ENCODE data around the gene TSEN54.
A peak's percentile ranks its signal among the peaks of the same experiment; 100 is the strongest.
"Not testable (repeated sequence)": the region's sequence is repeated elsewhere in the genome, so short reads cannot be mapped to it uniquely, and the experiment has no call there.

The TSEN54 gene

DNA sequence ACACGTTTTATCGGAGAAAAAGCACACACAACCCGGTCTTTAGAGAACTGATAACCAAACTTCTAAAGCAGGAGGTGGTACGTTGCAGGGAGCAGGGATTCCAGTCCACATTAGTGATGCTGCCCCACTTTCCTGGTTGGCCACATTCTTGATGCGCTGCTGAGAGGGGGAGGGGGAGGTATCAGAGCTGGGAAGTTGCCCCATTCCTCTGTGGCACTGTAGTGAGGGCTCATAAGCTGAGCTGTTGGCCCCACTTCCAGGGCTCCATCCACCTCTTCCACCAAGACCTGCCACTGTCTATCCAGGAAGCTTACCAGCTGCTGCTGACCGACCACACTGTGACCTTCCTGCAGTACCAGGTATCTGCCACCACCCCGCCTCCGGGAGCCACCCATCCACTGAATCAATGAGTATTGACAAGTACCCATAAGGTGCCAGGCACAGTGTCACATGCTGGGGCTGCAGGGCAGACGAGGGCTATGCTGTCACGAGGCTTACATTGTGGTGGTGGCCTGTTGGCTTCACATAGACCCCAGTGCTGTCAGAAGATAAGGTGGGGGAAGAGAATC, 1.1 kb downstream of the TSEN54 start:
- Mint-ChIP-seq H3K4me3 (peak overlapping the region; percentile 76), H3K9me3 (no peaks in the 10 kb centered on the region), H3K27ac (peak overlapping the region; percentile 79), H3K36me3 (peaks cover 46% of the 10 kb centered on the region), H3K4me1 (peaks cover 22% of the 10 kb centered on the region)
- DNase-seq (ENCODE audit: low spot score in 2 of 2): peak in 1 of 2 donors; percentile 75
- peak; percentile 4 for ATAC-seq

DNA sequence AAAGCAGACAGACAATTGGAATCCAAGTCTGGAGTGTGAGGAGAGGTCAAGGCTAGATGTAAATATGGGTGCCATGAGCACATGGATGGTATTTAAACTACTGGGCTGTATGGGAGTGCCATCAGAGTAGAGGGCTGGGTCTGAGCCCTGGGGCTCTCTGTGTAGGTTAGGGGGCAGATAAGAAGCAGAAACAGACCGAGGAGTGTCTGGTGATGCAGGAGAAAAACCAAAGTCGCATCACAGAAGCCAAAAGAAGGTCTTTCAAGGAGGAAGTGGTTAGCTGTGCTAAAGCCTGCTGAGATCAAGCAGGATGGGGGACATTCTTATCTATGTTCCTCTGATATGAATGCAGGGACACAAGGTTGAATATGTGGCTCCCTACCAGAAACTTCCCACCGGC, 1.9 kb downstream of the TSEN54 start:
- peaks cover 54% of the 10 kb centered on the region for H3K36me3 Mint-ChIP-seq
- peak; percentile 36 for ATAC-seq
- peak overlapping the region; percentile 76 for H3K4me3 Mint-ChIP-seq
- H3K27ac Mint-ChIP-seq: peak overlapping the region; percentile 79
- H3K9me3 Mint-ChIP-seq: no peaks in the 10 kb centered on the region
- H3K4me1 Mint-ChIP-seq: peaks cover 22% of the 10 kb centered on the region
- no peak for DNase-seq (ENCODE audit: low spot score in 2 of 2)

DNA sequence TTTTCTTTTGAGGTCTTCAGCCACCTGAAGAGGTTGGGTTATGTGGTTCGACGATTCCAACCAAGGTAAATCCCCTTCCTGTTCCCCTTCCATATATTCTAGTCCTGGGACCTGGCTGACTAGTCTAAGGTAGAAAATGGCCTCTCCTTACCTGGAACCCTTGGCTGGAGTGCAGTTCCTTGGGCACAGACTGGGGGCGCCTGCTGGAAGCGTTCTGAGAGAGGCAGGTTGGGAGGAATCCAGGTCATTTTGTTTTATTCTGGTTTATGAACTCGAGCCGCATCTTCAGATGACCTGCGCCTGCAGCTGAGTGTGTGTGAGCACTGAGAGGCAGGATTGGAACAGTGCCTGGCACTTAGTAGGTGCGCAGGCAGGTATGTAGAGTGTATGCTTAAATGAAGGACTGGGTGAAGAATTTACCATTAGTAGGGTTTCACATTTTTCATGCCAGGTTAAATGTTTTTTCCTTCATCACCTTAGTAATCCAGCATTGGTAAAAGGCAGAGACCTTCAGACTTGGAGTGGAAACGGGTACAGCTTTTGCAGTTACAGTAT, 2.7 kb downstream of the TSEN54 start:
- DNase-seq (ENCODE audit: low spot score in 2 of 2) (no peak), ATAC-seq (no peak)
- Mint-ChIP-seq H3K27ac (peak overlapping the region; percentile 79), H3K4me3 (peak overlapping the region; percentile 76), H3K36me3 (peaks cover 58% of the 10 kb centered on the region), H3K4me1 (peaks cover 22% of the 10 kb centered on the region), H3K9me3 (no peaks in the 10 kb centered on the region)

DNA sequence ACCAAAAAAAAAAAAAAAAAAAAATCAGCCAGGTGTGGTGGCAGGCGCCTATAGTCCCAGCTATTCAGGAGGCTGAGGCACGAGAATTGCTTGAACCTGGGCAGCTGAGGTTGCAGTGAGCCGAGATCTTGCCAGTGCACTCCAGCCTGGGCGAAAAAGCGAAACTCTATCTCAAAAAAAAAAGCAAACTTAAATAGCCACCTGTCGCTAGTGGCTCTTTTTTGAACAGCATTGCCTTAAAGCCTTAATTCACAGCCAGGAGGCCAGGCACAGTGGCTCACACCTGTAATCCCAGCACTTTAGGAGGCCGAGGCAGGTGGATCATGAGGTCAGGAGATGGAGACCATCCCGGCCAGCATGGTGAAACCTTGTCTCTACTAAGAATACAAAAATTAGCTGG, 4.1 kb downstream of the TSEN54 start:
- peaks cover 22% of the 10 kb centered on the region for H3K4me1 Mint-ChIP-seq
- H3K36me3 Mint-ChIP-seq: peaks cover 63% of the 10 kb centered on the region

DNA sequence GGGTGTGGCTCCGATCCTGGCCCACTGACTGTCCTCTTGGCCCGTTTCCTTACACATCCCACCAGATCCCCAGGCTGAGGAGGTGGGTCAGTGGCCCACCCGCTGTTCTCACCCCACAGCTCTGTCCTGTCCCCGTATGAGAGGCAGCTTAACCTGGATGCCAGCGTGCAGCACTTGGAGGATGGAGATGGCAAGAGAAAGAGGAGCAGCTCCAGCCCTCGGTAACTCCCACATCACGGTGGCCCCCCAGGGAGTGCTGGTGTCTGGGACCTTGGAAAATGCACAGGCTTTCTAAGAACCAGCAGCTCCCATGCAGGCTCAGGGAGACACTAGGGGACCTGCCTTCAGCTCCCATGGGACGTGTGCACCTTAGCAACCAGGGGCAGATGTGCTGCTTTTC, 5.0 kb downstream of the TSEN54 start:
- ATAC-seq: no peak
- Mint-ChIP-seq H3K4me3 (no peak overlapping the region), H3K36me3 (peaks cover 63% of the 10 kb centered on the region), H3K9me3 (no peaks in the 10 kb centered on the region), H3K4me1 (peaks cover 24% of the 10 kb centered on the region), H3K27ac (no peak overlapping the region)
- DNase-seq (ENCODE audit: low spot score in 2 of 2): no peak

More for the DNA sequence above, 4.1 kb downstream of the TSEN54 start:
- H3K4me3 Mint-ChIP-seq; H3K9me3 Mint-ChIP-seq; ATAC-seq; H3K27ac Mint-ChIP-seq; DNase-seq (ENCODE audit: low spot score in 2 of 2): not testable (repeated sequence)

DNA sequence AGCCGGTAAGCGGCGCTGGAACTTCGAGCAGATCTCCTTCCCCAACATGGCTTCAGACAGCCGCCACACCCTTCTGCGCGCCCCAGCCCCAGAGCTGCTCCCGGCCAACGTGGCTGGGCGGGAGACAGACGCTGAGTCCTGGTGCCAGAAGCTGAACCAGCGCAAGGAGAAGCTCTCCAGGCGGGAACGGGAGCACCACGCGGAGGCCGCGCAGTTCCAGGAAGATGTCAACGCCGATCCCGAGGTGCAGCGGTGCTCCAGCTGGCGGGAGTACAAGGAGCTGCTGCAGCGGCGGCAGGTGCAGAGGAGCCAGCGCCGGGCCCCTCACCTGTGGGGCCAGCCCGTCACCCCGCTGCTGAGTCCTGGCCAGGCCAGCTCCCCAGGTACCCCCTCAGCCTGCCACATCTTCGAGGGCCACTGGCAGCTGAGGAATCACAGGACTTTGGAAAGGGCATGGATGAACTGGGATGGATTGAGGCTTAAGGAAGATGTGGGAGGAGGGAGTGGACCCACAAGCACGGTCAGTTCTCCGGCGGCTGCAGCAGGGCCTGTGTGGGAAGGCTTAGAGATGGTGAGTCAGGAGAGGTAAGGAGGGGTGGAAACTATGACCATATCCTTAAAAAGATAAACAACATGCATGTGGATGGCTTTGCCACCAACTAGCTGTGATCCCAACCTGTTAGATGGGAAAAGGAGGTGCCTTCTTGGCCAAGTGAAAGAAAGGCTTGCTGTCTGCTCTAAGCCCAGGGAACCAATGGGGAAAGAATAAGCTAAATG, 5.8 kb downstream of the TSEN54 start:
- Mint-ChIP-seq H3K9me3 (no peaks in the 10 kb centered on the region), H3K4me1 (peaks cover 27% of the 10 kb centered on the region), H3K36me3 (peaks cover 63% of the 10 kb centered on the region), H3K4me3 (no peak overlapping the region), H3K27ac (no peak overlapping the region)
- DNase-seq (ENCODE audit: low spot score in 2 of 2) (no peak), ATAC-seq (no peak)

DNA sequence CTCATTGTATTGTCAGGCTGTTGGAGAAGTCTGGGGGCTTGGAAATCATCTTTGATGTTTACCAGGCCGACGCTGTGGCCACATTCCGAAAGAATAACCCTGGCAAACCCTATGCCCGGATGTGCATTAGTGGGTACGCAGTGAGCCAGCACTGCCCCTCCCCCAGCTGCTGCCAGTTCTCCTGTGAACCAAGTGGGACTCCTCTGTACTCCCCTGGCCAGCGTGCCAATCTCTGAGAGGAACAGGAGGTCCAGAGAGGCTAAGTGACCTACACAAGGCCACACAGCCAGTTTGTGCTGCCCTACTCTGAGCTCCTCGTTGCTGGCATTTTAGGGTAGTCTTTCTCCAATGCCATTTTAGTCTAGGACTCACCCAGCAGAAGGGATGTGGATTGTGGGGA, 7.3 kb downstream of the TSEN54 start:
- Mint-ChIP-seq H3K4me3 (no peak overlapping the region), H3K36me3 (peaks cover 59% of the 10 kb centered on the region), H3K9me3 (no peaks in the 10 kb centered on the region)

DNA sequence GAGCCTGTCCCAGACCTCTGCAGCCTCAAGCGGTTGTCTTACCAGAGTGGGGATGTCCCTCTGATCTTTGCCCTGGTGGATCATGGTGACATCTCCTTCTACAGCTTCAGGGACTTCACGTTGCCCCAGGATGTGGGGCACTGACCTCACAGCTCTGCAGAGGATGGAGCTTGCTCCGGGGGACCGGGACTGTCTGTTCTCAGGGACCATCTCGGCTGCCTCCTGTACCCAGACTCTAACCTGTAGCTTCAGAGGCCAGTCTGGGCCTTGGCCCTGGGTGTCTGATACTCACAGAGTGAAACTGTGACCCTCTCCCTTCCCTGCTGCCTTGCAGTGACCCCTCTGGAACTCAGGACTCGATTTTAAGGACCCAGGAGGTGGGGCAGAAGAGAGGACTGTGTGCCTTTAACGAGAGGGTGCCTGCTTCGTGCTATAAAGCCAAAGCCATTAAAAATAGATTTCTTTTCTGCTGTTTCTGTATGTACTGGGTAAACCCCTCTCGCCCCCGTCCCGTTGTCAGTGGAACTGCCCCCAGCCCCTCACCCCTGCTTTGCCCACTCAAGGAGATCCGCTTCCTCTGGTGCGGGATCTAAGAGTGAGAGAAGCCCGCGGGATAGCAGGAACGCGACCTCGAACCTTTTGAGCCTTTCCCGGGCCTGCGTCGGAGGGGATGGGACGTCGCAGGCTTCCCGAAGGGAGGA, 8.1 kb downstream of the TSEN54 start:
- Mint-ChIP-seq H3K27ac (no peak overlapping the region), H3K4me3 (peak overlapping the region; percentile 78), H3K4me1 (peaks cover 9% of the 10 kb centered on the region), H3K9me3 (no peaks in the 10 kb centered on the region), H3K36me3 (peaks cover 51% of the 10 kb centered on the region)
- no peak for DNase-seq (ENCODE audit: low spot score in 2 of 2)
- no peak for ATAC-seq

More for the DNA sequence above, 7.3 kb downstream of the TSEN54 start:
- no peak for DNase-seq (ENCODE audit: low spot score in 2 of 2)
- Mint-ChIP-seq H3K4me1 (peaks cover 12% of the 10 kb centered on the region), H3K27ac (no peak overlapping the region)
- no peak for ATAC-seq

DNA sequence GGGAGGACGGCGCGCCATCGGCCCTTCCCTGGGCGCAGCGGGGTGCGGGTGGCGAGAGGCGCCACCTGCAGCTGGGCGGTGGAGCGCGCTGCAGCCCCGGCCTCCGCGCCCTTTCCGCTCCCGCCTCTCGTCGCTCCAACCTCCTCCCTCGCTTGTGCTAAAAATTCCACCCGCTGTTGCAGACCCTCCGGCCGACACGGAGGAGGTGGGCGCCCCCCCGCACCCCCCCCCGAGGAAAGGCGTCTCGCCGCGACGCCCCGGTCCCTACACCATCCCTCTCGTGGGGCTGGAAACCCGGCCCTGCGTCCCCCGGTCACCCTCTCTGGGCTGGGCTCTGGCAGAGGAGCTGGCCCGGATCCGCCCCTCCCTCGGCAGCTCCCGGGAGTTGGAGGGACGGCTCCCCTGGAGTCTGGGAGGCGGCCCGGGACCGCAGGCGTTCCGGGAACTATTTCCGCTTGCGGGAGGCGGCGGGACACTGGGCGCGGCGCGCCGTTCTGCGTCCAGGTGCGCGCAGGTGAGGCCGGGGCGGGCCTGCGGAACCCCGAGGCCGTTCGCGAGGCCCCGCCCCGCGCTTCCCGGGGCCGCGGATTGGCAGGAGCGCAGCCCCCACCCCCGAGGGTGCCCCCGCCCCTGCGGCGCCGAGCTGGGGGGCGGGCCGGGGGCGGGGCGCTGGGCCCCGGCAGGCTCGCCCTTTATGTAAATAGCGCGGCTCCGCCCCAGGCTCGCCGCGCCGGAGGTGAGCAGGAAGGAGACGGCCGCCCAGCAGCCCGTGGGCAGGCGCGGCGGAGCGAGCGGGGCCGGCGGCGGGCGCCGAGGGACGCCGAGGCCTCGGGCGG, 8.9 kb downstream of the TSEN54 start, which contains the start of gene LLGL2:
TSS of gene LLGL2 (plus strand) at position 728 of the 836 bp plus-strand sequence. CDS start 17,730 bp downstream, outside the sequence.
- Mint-ChIP-seq H3K4me3 (peak within 1 kb of the TSS; percentile 78), H3K27ac (no peak within 1 kb of the TSS), H3K4me1 (peaks cover 9% of the 10 kb centered on the region), H3K36me3 (peaks cover 43% of the 10 kb centered on the region), H3K9me3 (no peaks in the 10 kb centered on the region)
- ATAC-seq: peak; percentile 94
- DNase-seq (ENCODE audit: low spot score in 2 of 2): peak; percentile 78 to 89

DNA sequence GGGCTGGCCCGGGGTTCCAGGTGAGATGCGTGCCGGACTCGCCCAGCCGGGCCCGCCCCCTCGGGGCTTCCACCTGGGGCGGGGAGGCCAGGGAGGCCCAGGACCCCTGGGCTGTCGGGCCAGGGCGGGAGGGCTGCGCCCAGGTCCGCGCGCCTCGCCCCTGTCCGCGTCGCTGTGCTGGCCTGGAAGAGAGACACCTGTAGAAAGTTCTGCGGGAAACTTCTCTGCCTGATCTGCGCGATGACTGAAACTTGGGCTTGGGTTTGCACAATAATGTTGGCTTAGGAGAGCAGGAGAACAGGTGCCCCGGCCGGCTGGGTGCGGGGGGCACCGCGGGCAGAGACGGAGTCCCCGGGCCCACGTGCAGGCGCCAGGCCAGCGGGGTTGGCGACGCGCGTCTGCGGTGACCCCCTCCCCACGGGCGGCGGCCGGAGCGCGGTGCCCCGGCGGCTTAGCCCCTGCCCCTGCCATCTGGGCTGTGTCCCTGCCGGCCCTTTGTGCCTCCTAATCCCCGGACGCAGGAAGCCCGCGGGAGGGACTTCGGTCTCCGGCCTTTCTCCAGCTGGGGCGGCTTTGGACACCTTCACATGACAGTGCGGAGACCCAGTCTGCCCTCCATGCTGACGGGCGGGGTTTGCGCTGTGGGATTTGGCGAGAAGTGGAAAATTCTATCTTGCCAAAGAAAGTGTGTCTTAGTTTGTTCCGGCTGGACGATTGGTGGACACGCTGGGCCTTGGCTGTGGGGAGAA, 9.7 kb downstream of the TSEN54 start:
- ATAC-seq (peak; percentile 51), DNase-seq (ENCODE audit: low spot score in 2 of 2) (no peak)
- Mint-ChIP-seq H3K4me3 (peak overlapping the region; percentile 78), H3K36me3 (peaks cover 35% of the 10 kb centered on the region), H3K27ac (no peak overlapping the region), H3K4me1 (peaks cover 9% of the 10 kb centered on the region), H3K9me3 (no peaks in the 10 kb centered on the region)

DNA sequence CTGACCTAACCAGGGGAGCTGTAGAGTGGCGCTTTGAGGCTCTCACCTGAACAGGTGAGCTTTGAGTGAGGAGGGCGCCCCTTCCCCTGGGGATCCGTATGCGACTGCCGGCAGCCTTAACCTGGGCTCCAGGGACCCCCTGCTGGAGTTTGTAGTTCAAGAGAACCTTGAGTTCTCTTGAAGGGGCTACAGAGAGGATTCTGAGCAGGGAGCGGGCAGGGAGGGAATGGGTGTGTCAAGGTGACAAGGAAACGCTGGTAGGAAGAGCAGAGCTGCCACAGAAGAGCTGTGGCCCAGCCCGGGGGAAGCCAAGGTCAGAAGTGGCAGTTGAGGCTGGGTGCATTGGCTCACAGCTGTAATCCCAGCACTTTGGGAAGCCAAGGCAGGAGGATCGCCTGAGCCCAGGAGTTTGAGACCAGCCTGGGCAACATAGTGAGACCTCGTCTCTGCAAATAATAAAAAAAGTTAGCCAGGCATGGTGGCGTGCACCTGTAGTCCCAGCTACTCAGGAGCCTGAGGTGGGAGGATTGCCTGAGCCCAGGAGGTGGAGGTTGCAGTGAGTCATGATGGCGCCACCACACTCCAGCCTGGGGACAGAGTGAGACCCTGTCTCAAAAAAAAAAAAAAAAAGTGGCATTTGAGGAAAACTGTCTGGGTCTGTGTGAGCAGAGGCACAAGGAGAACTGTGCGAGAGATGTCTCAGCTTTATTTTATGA, 10.4 kb downstream of the TSEN54 start:
- no peaks in the 10 kb centered on the region for H3K9me3 Mint-ChIP-seq
- peaks cover 9% of the 10 kb centered on the region for H3K4me1 Mint-ChIP-seq
- DNase-seq (ENCODE audit: low spot score in 2 of 2) (no peak), ATAC-seq (no peak)
- H3K4me3 Mint-ChIP-seq: peak overlapping the region; percentile 78
- peaks cover 35% of the 10 kb centered on the region for H3K36me3 Mint-ChIP-seq
- H3K27ac Mint-ChIP-seq: no peak overlapping the region

DNA sequence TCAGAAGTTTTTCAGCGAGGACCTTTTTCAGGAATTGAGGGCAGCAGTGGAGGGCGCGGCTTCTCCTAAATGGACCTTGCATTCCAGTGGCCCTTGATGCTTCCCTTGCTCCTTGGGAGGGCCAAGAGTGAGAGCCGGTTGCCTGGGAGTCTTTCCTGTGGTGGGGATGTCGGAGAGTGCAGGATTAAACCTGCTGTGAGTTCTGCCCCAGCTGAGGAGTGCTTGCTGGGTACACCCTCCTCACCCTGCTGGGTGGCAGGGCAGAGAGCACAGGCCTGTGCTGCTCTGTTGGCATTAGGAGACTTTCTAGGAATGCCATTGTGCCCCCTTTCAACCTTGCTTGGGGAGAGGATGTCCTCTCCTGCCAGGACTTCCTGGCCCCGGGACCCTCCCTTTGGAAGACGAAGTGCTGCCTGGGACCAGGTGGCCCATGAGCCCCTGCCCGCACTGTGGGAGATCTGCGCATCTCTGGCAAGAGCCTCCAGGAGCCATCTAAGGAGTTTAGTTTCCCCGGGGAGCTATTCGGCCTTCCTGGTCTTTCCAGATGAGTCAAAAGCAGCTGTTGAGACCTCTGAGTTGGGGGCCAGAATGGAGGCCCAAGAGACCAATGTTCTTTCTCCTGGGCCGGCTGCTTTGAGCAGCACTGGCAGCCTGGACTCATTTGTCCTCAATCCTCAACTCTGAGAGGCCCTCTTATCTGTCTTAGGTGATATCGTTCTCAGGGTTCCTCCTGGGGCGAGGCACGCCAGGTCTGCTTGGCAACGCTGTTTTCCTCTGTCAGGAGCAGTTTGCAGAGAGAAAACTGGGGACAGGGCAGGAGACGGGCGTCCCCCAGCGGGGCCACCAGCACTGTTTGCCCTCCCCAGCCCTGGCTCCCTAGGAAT, 14.8 kb downstream of the TSEN54 start:
- no peak overlapping the region for H3K4me3 Mint-ChIP-seq
- no peak for ATAC-seq
- H3K9me3 Mint-ChIP-seq: no peaks in the 10 kb centered on the region
- H3K27ac Mint-ChIP-seq: peak overlapping the region; percentile 43
- no peak for DNase-seq (ENCODE audit: low spot score in 2 of 2)
- peaks cover 36% of the 10 kb centered on the region for H3K4me1 Mint-ChIP-seq
- peaks cover 36% of the 10 kb centered on the region for H3K36me3 Mint-ChIP-seq

DNA sequence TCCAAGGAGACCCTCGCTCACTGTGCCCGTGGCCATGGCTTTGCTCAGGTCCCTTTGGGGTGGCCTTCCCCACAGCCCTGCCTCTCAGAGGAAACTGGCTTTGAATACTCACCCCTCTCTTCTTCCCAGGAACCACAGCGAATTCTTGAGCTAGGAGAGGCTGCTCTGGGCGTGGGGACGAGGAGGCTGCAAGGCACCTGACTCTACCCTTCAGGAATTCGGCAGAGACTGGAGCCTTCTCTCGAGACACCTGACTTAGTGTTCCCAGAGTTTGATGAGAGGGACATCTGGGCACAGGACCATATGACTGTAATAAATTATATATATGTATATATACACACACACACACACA, 15.4 kb downstream of the TSEN54 start:
- Mint-ChIP-seq H3K9me3 (no peaks in the 10 kb centered on the region), H3K36me3 (peaks cover 36% of the 10 kb centered on the region), H3K27ac (peak overlapping the region; percentile 43), H3K4me1 (peaks cover 31% of the 10 kb centered on the region), H3K4me3 (no peak overlapping the region)
- DNase-seq (ENCODE audit: low spot score in 2 of 2): no peak
- ATAC-seq: no peak
